Measurements from ENCODE around the gene NPTN. TPM values are rescaled to one million over a fixed set of nuclear protein-coding genes. Genes with fewer than 3 reads are reported as not detected.

Gene NPTN
- total RNA-seq (2011; cell fraction: chromatin; rRNA removed; ENCODE audit: low replicate concordance): 75.1 and 77.9 TPM in 2 replicates
- total RNA-seq (2011; cell fraction: nucleolus; rRNA removed): 51.0 and 53.4 TPM in 2 replicates
- 69.2 and 77.4 TPM in 2 replicates for total RNA-seq (2011; cell fraction: nucleoplasm; rRNA removed)
- total RNA-seq (2014; rRNA removed) (19.1 and 19.2 TPM in 2 replicates), total RNA-seq (2014; rRNA removed; fragmentation: Illumina TruSeq; extraction: Trizol) (23.2 and 25.5 TPM in 2 replicates), total RNA-seq (2015; rRNA removed; fragmentation: Illumina TruSeq; extraction: Trizol) (37.3 and 41.0 TPM in 2 replicates), total RNA-seq (2021) (21.2 and 21.6 TPM in 2 replicates), polyA plus RNA-seq (2011; rRNA removed) (21.7 and 34.0 TPM in 2 replicates), polyA plus RNA-seq (2014; fragmentation: Illumina TruSeq; extraction: Trizol) (47.7 and 48.5 TPM in 2 replicates), polyA plus RNA-seq (2014; fragmentation: Nextera tagmentation; extraction: Ambion mirVana) (10 to 100 TPM in 1 of 2 experiments, 1 to 10 TPM in 1; 9.6 to 10.1 TPM), polyA plus RNA-seq (2014; rRNA removed) (17.5 and 23.6 TPM in 2 replicates), polyA minus RNA-seq (2011; rRNA and poly(A)+ RNA removed) (26.9 and 28.7 TPM in 2 replicates), Bru-seq, nascent RNA (percentile 81 among the genes with signal in this experiment), BruChase-seq, experiment 1, labeled RNA remaining after a 2-hour chase (percentile 90 among the genes with signal in this experiment), BruChase-seq, experiment 2, labeled RNA remaining after a 6-hour chase (percentile 89 among the genes with signal in this experiment)
- polyA plus RNA-seq (2011; cell fraction: cytosol; rRNA removed): 12.4 and 16.3 TPM in 2 replicates
- 46.3 and 54.5 TPM in 2 replicates for polyA plus RNA-seq (2011; cell fraction: nucleus; rRNA removed)
- polyA plus RNA-seq (2012): 26.6 and 42.1 TPM in 2 replicates
- polyA minus RNA-seq (2011; cell fraction: cytosol; rRNA and poly(A)+ RNA removed): 11.0 and 11.5 TPM in 2 replicates
- 23.7 and 38.7 TPM in 2 replicates for polyA minus RNA-seq (2011; cell fraction: nucleus; rRNA and poly(A)+ RNA removed)
- long read RNA-seq, experiment 1, transcript NPTN-202 (8 exons, 2,817 nt): major isoform, 46 of 64 reads
- long read RNA-seq, experiment 1, partial matches to known transcripts: 5 of 64 reads
- long read RNA-seq, experiment 1, other reads (novel, unspliced or antisense): 12 of 64 reads
- long read RNA-seq, experiment 2, transcript NPTN-202 (8 exons, 2,817 nt): major isoform, 7 of 17 reads
- long read RNA-seq, experiment 2, partial matches to known transcripts: 0 of 17 reads
- long read RNA-seq, experiment 2, other reads (novel, unspliced or antisense): 10 of 17 reads
- long read RNA-seq, experiment 3, partial matches to known transcripts: 1 of 5 reads
- long read RNA-seq, experiment 3, other reads (novel, unspliced or antisense): 3 of 5 reads

DNA sequence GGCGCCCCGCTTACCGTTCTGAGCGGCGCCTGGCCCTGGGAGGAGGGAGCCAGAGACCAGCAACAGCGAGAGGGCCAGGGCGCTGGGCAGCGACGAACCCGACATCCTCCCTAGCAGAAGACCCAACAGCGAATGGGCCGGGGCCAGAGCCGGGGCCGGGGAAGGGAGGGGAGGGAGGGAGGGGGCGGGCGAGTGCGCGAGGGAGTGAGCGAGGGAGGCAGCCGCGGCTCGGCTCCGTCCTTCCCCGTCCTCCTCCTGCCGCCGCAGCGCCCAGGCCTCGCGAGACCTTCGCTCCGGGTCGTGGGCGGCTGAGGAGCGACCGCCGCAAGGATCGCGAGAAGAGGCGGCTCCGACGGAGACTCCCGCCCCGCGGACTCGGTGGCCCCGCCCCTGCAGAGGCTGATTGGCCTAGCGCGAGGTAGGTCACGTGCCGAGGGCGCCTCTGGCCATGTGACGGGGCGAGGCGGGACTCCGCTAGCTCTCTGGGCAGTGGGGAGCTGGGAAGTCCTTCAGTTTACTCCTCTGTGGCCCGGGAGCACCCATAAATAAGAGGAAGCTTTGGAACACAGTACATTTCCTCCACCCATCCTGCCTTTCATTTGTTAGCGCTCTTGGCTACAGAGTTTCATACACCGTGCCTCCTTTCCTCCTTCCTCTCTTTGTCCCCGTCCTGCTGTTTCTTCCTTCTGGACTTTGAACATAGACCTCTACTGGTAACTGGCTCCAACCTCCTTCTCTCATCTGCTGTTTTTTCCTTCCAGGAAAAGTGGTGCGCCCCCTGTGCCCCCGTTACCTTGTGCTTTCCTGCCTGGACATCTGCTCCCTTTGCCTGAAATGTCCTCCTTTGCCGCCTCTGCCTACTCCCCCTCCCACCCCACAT is at the start of gene NPTN:
TSS of gene NPTN (minus strand) at position 279 of the 880 bp plus-strand sequence. CDS start at position 105, 174 bp downstream.
- Histone ChIP-seq H3K36me3 (ENCODE audit: control insufficient read depth, insufficient read depth, low read length) (no peaks in the 10 kb centered on the region), H3K27ac (ENCODE audit: extremely low read depth, low read depth, low read length) (peak within 1 kb of the TSS; percentile 69)
- TF ChIP-seq TEAD4 (IDR thresholded peaks at IDR 0.05; ENCODE audit: low read length): no peak
- TF ChIP-seq TEAD4 (CRISPR knock-in tag; IDR thresholded peaks at IDR 0.05; ENCODE audit: borderline replicate concordance): no peak
- TF ChIP-seq FOXK2 (conservative IDR thresholded peaks at IDR 0.05 in 1 of 2, IDR thresholded peaks at IDR 0.05 in 1 of 2; ENCODE audit: low read depth in 2 of 2): peak; percentile 44 to 66; a peak in 2 of 4 replicates
- 0 out of 2 replicates have a peak, but pooled peaks have one; percentile 65 for TF ChIP-seq ERF (CRISPR knock-in tag; IDR thresholded peaks at IDR 0.05)
- TF ChIP-seq JUN (IDR thresholded peaks at IDR 0.05; ENCODE audit: borderline replicate concordance, low read depth, low read length): peak; percentile 24; the same call in 1 of the 2 replicates
- no peak for TF ChIP-seq JUN (CRISPR knock-in tag; IDR thresholded peaks at IDR 0.05; ENCODE audit: borderline replicate concordance)
- peak; percentile 81 for TF ChIP-seq POLR2G (IDR thresholded peaks at IDR 0.05; ENCODE audit: low read depth, low read length)
- TF ChIP-seq, protein P1, sequence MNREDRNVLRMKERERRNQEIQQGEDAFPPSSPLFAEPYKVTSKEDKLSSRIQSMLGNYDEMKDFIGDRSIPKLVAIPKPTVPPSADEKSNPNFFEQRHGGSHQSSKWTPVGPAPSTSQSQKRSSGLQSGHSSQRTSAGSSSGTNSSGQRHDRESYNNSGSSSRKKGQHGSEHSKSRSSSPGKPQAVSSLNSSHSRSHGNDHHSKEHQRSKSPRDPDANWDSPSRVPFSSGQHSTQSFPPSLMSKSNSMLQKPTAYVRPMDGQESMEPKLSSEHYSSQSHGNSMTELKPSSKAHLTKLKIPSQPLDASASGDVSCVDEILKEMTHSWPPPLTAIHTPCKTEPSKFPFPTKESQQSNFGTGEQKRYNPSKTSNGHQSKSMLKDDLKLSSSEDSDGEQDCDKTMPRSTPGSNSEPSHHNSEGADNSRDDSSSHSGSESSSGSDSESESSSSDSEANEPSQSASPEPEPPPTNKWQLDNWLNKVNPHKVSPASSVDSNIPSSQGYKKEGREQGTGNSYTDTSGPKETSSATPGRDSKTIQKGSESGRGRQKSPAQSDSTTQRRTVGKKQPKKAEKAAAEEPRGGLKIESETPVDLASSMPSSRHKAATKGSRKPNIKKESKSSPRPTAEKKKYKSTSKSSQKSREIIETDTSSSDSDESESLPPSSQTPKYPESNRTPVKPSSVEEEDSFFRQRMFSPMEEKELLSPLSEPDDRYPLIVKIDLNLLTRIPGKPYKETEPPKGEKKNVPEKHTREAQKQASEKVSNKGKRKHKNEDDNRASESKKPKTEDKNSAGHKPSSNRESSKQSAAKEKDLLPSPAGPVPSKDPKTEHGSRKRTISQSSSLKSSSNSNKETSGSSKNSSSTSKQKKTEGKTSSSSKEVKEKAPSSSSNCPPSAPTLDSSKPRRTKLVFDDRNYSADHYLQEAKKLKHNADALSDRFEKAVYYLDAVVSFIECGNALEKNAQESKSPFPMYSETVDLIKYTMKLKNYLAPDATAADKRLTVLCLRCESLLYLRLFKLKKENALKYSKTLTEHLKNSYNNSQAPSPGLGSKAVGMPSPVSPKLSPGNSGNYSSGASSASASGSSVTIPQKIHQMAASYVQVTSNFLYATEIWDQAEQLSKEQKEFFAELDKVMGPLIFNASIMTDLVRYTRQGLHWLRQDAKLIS (CRISPR knock-in tag; IDR thresholded peaks at IDR 0.05): no peak
- peak; percentile 31; the same call in 1 of the 2 replicates for TF ChIP-seq SMARCA4 (IDR thresholded peaks at IDR 0.05)

More for the DNA sequence above, at the start of gene NPTN:
- no peaks in the 10 kb centered on the region for H3K27me3 ChIP-seq (ENCODE audit: control insufficient read depth in 2 of 2, insufficient read depth in 2 of 2, low read length in 2 of 2)
- peaks cover 19 to 25% of the 10 kb centered on the region in 2 experiments for H3K4me1 ChIP-seq (replicated peaks in 1 of 2; ENCODE audit: control insufficient read depth in 2 of 2, insufficient read depth in 2 of 2, low read length in 2 of 2)
- H4K20me1 ChIP-seq (replicated peaks; ENCODE audit: control insufficient read depth, insufficient read depth, low read length): peaks cover 8% of the 10 kb centered on the region; the same call in 1 of the 2 replicates
- H3K4me3 ChIP-seq: peak within 1 kb of the TSS; percentile 70
- peak within 1 kb of the TSS; percentile 73 to 92 for H3K9ac ChIP-seq (ENCODE audit: insufficient read depth in 1 of 2, low read depth in 2 of 2, low read length in 2 of 2)
- in situ Hi-C loops (cut with MboI) (no loop called here), intact Hi-C loops (cut with micrococcal nuclease) (no loop called here)
- WGBS (ENCODE audit: insufficient coverage, low coverage, missing lambda C conversion rate): 6% methylated on average over 21 of the region's 62 CpGs
- DNase-seq (ENCODE audit: extremely low read depth in 1 of 4, low spot score in 3 of 4) (peak; percentile 95 to 98 (median 96)), FAIRE-seq (peak; percentile 89), ATAC-seq (peak; percentile 97)
- peak within 1 kb of the TSS; percentile 89 for H3K4me2 ChIP-seq (ENCODE audit: insufficient read depth, low read length)
- BruUV-seq (replicated peaks): TSS peak; percentile 72
- peaks cover 45% of the 10 kb centered on the region for H3K79me2 ChIP-seq (ENCODE audit: control insufficient read depth, insufficient read depth, low read length)
- CTCF ChIA-PET (ENCODE audit: low intra/inter-chr PET ratio): interaction anchor here (0.5 kb wide), 1 partner anchor 44 kb away, joined by 3 read pairs; no protein-coding TSS in a partner anchor
- POLR2A ChIA-PET: interaction anchor here (0.6 to 4.7 kb wide), 6 partner anchors 10 to 275 kb away, joined by 3 to 18 read pairs (median 6); no protein-coding TSS in a partner anchor
- H3K9me1 ChIP-seq (ENCODE audit: control insufficient read depth, insufficient read depth, low read length): no peaks in the 10 kb centered on the region
- H2AFZ ChIP-seq (ENCODE audit: low read depth, low read length): peak within 1 kb of the TSS; percentile 91
- H3K9me3 ChIP-seq (replicated peaks; ENCODE audit: control insufficient read depth, insufficient read depth, low read depth, low read length): no peaks in the 10 kb centered on the region
